D721Med (cell line): ENCODE results near the gene JOSD1.
A peak's percentile ranks its signal among the peaks of the same experiment; 100 is the strongest.

Source experiments
- DNase-seq: peaks from one replicate; pipeline ENCODE4 v3.0.0; 2011; ENCODE audit warnings: low spot score; ENCODE audit not compliant: insufficient read length
- FAIRE-seq: peaks from 2 replicates; lab custom pipeline; 2011; peaks lifted over from hg19 to GRCh38; lab: Jason Lieb, UNC
- CTCF ChIP-seq: IDR thresholded peaks from 2 replicates; pipeline ENCODE4 v1.5.1; 2012; ENCODE audit warnings: mild to moderate bottlenecking, control low read depth; ENCODE audit not compliant: insufficient read depth; ENCODE audit errors: missing control alignments

JOSD1 gene

GRCh38 chr22:38707346-38707745 is 6.6 kb upstream of the JOSD1 start:
- FAIRE-seq (no peak), DNase-seq (no peak)
- TF ChIP-seq CTCF: no peak

DNA sequence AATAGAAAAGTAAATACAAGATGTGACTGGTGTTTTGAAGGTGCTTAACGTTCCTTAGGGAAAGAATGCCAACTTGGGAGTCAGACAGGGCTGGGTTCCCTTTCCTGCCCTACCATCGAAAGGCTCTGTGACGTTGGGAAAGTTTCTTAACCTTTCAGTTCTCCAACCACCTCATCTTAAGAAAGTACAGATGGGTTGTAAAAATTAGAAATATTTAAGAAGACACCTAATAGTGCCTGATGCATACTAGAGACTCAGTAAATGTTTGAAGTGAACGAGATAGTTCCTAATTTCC is 6.1 kb upstream of the JOSD1 start:
- TF ChIP-seq CTCF: no peak
- no peak for FAIRE-seq
- no peak for DNase-seq

GRCh38 chr22:38706101-38706900 is 5.6 kb upstream of the JOSD1 start:
- FAIRE-seq: no peak
- TF ChIP-seq CTCF: no peak
- no peak for DNase-seq

DNA sequence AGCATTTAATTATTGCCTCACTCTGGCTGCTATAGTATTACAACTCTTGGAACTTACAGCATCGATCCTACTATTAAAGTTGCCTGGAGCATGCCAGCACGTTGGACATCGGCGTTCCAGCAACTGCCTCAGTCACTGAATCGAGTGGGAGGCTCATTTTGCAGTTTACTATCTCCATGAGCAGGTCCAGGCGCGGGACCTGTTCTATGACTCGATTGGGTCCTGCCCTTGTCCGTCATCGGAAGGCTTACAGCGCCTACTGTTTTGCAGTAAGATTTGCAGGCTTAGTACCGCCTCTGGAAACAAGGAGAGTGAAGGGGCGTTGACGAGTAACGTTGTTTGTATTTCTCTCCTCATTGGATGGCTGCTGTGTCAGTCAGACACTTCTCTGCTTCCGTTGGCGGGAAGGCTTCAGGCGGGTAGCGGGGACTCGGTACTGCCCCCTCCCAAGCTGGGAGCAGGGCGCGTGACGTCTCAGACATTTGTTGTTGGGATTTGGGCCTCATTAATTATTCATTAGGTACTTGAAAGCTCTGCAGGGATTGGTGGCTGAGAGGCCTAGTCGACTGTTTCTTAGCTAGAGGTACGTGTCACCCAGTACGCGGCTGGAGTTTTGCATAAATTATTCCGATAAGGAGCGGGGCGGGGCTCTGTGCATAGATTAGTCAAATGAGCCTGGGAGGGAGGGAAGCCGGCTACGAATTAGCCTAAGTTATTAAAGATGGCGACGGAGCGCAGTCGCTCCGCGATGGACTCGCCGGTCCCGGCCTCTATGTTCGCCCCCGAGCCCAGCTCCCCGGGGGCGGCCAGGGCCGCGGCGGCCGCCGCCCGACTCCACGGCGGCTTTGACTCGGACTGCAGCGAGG is 4.7 kb upstream of the JOSD1 start, which contains the start of gene GTPBP1:
GTPBP1 (plus strand) TSS at position 710 of the 866 bp plus-strand sequence; CDS start at position 722, 12 bp downstream.
- peak; percentile 63 for DNase-seq
- TF ChIP-seq CTCF: no peak
- no peak for FAIRE-seq

GRCh38 chr22:38704654-38705234 is 4.0 kb upstream of the JOSD1 start:
- no peak for TF ChIP-seq CTCF
- FAIRE-seq (no peak), DNase-seq (no peak)

DNA sequence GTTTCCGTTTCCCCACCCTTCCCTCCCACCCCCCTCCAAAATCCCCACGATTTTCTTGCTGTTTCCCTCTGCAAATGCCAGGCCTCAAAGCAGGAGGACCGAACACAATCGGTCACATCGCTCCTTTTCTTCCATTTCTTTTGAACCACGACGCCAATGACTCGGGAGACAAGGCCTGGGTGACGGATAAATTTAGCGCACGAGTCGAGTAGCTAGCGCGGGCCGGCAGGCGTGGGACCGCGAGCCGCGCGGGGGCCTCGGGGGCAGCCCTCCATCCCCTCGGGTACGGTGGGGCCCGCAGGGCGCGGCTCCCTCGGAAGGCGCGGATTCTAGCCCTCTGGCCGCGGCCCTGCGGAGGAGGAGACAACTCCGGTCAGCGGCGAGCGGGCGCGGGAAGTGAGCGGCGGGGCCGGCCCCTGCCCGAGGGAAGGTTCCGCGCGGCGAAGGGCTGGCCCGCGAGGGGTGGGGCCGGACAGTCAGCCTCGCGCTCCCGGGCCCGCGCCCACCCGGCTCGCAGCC is 414 bp downstream of the JOSD1 start:
- no peak for TF ChIP-seq CTCF
- no peak for DNase-seq
- FAIRE-seq: no peak
